GM19455 (cell line): ENCODE measurements around the gene ZNF76.

Source experiments
- ATAC-seq: cut with Tn5 transposase; IDR thresholded peaks from one replicate; pipeline ENCODE4 v1.9.1; 2021; ENCODE audit not compliant: unreplicated experiment

Gene ZNF76

DNA sequence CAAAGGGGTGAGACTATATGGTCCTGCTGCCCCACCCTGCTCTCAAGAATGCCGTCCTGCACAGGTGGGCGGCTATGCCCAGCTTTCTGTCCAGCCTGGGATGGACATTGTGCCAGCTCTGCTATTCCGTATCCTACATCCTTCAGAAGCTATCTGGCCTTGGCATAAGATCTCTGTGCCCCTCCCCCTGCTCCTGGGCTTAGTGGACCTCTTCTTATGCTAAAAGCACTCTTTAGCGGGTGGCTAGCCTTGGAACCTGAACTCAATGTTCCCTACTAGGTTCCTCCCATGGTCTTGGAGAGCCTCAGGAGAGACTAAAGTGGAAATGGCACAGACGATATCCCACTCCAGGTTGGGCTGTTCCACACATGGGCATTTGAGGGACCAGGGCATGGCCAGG lies 23.3 kb upstream of the ZNF76 start:
- no peak for ATAC-seq

DNA sequence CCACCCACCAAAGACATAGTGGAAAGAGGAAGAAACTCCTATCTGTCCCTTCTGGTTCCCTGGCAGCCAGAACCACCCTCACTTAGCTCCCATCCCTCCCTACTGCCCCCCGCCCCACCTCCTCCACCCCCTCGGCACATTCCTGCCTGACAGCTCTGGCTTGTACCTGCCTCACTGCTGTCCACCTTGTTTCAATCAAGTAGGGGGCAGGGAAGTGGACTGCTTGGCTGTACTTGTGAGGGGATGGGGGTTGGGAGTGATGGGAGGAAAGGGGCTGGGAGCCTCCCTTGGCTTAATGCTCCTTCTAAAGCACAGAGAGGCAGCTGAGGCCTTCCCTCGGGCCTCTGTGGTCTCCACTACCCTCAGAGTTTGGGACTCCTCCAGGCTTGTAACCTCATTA lies 22.1 kb upstream of the ZNF76 start:
- no peak for ATAC-seq

- ATAC-seq, result no peak
Observed at GRCh38 chr6:35238843-35239289, 20.7 kb upstream of the ZNF76 start.

DNA sequence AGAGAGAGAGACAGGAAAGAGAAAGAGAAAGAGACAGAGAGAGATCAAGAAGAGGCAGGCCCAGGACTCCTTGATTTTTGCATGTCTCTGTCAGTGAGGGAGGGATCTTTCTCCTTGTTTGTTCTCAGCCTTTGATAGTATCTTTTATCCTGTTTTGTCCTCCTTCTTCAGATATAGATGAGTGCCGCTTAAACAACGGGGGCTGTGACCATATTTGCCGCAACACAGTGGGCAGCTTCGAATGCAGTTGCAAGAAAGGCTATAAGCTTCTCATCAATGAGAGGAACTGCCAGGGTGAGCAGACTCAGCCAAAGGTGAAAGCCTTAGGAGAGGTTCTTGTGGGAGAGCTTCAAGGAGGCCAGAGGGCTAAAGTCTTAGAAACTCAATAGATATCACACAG lies 20.0 kb upstream of the ZNF76 start:
- ATAC-seq, result no peak

- no peak for ATAC-seq
Observed at GRCh38 chr6:35240838-35241801, 18.4 kb upstream of the ZNF76 start.

- ATAC-seq, result no peak
Observed at GRCh38 chr6:35242486-35242885, 17.0 kb upstream of the ZNF76 start.

GRCh38 chr6:35242906-35243305 lies 16.6 kb upstream of the ZNF76 start:
- no peak for ATAC-seq

GRCh38 chr6:35243386-35243958 lies 16.1 kb upstream of the ZNF76 start:
- ATAC-seq, result no peak

DNA sequence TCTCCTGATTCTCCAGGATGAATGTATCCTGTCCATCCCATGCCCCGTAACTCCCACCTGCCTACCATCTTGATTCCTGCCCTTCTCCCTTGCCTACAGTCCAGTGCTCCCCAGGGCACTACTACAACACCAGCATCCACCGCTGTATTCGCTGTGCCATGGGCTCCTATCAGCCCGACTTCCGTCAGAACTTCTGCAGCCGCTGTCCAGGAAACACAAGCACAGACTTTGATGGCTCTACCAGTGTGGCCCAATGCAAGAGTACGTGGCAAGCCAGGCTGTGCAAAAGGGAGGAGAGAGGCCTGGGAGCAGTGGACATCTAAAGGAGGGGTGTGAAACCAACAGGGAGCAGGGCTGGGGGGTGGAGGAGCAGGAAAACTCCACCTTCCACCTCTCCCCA lies 15.0 kb upstream of the ZNF76 start:
- ATAC-seq, result no peak

GRCh38 chr6:35247642-35248231 lies 11.8 kb upstream of the ZNF76 start:
- no peak for ATAC-seq

GRCh38 chr6:35248300-35248699 lies 11.2 kb upstream of the ZNF76 start:
- ATAC-seq, result no peak

GRCh38 chr6:35248965-35249364 lies 10.6 kb upstream of the ZNF76 start:
- ATAC-seq, result no peak

GRCh38 chr6:35251949-35252348 lies 7.6 kb upstream of the ZNF76 start:
- ATAC-seq, result no peak

- ATAC-seq, result no peak
Observed at GRCh38 chr6:35253249-35253648, 6.3 kb upstream of the ZNF76 start.

DNA sequence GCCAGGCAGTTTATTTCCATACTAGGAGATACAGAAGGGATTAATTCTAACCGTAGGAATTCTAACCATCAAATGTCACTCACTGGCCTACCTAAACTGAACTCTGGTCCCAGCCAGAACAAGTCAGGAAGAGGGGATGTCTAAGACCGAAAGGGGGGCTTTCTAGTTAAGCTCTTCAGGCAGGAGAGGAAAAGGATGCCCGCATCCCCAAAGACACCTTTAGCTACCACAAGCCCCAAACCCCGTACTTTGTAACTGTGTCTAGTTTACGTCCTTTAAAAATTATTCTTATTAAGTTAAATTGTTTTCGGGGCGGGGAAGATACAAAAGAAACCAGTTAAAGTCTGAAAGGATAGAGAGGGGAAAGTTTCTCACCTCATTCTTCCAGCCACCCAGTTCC lies 1.2 kb upstream of the ZNF76 start:
- ATAC-seq, result no peak

- ATAC-seq, result peak; percentile 17
Observed at GRCh38 chr6:35258858-35259193, 709 bp upstream of the ZNF76 start.

- ATAC-seq, result peak; percentile 37
Observed at GRCh38 chr6:35259948-35260590, 534 bp downstream of the ZNF76 start.

- ATAC-seq, result no peak
Observed at GRCh38 chr6:35260591-35261570, 1.3 kb downstream of the ZNF76 start.

GRCh38 chr6:35262596-35262995 lies 3.1 kb downstream of the ZNF76 start:
- ATAC-seq, result no peak

- ATAC-seq, result no peak
Observed at GRCh38 chr6:35264550-35265274, 5.2 kb downstream of the ZNF76 start.
